SK-N-MC (cell line): ENCODE data around the gene S1PR2.

Source experiments
- EZH2 ChIP-seq: fragments of 200-600 bp; sonication (generic); IDR thresholded peaks from one replicate; pipeline ENCODE4 v1.6.1; 2017; ENCODE audit warnings: antibody characterized with exemption
- POLR2AphosphoS5 ChIP-seq: IDR thresholded peaks from 2 replicates; pipeline ENCODE4 v1.6.1; 2012; ENCODE audit warnings: mild to moderate bottlenecking, low read depth, low read length, borderline replicate concordance

GRCh38 chr19:10207026-10207425 is 24.1 kb downstream of the S1PR2 start:
- no peak for TF ChIP-seq POLR2AphosphoS5
- TF ChIP-seq EZH2: no peak
